IPS DF 4.7 (cell line): ENCODE measurements around the gene TENM3.

Experiments used
- DNase-seq: peaks from one replicate; pipeline ENCODE4 v3.0.0-alpha.2; 2013; ENCODE audit warnings: low spot score; ENCODE audit errors: extremely low read depth

The TENM3 gene

GRCh38 chr4:182286931-182287330, 43.7 kb downstream of the TENM3 start:
- no peak for DNase-seq

GRCh38 chr4:182288534-182288933, 45.3 kb downstream of the TENM3 start:
- no peak for DNase-seq

DNA sequence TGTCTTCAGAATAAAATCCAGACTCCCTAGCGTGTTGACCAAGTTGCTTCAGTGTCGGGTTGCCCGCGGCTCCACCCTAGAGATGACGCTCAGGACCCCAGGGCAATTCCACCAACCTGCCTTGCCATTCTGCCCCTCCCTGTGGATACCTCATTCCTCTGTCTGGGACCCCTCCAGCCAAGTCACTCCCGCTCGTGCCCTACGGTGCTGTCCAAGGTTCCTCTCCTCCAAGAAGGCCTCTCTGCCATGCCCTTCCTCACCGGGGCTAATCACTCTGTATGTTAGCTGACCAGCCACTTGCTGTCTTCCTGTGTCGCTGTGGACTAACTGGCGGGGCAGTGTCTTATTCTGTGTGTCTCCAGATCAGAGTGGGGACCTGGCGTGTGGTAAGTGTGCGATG, 46.6 kb downstream of the TENM3 start:
- DNase-seq = no peak

- no peak for DNase-seq
Measured at GRCh38 chr4:182291175-182291574, 48.0 kb downstream of the TENM3 start.

DNA sequence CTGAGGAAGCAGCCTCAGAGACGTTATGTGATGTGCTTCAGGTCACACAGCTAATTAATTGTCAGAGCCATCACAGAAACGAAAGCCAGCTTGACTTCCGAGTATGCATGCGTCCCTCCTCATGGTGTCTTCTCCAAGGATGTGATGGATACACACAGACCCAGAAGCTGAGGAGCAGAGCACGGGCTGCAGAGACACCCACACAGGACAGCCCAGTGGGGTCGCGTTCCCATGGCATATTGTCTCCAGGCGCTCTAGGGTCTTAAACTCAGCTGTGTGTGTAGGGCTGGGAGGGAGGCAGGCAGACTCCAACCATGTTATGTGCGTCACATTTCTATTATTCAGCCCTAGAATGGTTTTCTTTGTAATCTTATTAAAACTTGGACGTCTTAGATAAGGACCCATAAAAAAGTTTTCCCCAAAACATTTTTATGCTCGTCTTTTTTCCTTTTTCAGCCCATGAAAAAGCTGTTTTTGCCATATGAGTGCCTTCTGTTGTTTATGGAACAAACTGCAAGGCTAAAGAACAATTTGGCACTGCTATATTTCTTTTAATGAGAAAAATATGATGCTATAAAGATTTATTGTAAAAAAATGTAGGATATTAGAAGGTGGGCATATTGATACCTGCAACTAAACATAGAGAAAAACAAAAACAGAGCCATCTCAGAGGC, 48.5 kb downstream of the TENM3 start:
- DNase-seq = no peak

DNA sequence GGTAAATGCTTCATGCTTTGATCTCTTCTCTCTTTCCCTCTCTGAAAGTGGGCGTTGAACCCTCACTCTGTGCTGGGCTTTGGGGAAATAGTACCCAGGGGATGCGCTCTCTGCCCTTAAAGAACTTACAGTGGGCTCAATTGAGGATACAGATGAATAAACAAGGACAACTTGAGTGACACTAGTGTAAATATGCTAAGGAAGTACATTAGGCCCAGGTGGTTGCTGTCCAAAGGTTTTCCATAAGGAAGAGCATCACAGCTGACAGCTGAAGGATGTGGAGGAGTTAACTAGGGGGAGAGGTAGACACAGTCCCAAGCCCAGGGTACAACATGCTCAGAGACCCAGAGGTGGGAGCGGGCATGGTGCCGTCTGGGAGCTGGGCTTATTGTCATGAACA, 49.4 kb downstream of the TENM3 start:
- DNase-seq = no peak

GRCh38 chr4:182293691-182294255, 50.6 kb downstream of the TENM3 start:
- no peak for DNase-seq

DNA sequence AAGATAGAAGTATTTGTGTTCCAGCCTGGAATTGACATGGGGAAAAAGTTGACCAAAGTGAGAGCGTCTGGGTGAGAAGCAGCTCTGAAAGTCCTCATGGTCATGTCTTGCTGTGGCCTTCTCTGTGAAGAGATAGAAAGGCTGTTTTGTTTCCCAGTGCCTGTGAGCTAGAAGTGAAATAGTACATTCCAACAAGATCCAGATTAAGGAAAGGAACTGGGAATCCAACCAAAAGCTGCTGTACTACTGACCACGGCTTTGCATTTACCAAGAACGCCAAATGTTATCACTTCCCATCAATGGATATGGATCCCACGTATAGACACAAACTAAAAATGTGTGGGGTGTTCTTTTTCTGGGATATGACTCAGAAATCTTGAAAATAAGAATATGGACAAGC, 51.2 kb downstream of the TENM3 start:
- DNase-seq = no peak

- no peak for DNase-seq
Measured at GRCh38 chr4:182297659-182298058, 54.5 kb downstream of the TENM3 start.

DNA sequence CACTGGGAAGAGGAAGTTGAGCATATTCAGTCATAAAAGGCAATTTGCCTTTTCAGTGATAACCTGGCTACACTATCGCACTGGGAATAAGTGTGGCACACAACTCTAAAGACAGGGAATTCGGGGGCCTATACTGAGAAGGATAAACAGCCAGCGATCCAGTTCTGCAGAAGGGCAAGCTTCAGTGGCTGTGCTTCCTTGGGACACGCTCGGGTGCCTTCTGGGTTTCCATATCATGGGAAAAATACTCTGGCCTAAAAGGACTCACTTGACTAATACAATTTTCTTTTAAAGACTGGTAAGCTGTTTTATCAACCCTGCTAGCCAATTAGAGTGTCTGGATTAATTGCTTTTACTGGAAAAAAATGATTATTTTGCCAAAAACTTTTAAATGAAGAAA, 58.5 kb downstream of the TENM3 start:
- DNase-seq = no peak

DNA sequence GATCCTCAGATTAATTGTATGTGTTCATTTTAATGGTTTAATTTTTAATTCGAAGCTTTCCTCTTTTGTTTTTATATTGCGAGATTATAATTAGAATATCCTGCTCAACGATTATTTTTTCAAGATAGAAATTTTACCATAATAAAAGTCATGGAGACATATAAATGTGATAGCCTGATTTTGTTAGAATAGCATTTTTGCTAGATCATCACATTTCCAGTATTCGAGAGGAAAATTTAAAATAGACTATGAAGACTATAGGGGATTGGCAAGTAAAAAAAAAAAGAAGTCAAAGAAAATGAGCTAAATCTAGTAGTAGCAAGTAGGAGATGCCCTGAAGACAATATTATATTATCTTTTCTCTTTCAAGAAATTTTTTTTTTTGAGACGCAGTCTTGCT, 60.6 kb downstream of the TENM3 start:
- DNase-seq = no peak

DNA sequence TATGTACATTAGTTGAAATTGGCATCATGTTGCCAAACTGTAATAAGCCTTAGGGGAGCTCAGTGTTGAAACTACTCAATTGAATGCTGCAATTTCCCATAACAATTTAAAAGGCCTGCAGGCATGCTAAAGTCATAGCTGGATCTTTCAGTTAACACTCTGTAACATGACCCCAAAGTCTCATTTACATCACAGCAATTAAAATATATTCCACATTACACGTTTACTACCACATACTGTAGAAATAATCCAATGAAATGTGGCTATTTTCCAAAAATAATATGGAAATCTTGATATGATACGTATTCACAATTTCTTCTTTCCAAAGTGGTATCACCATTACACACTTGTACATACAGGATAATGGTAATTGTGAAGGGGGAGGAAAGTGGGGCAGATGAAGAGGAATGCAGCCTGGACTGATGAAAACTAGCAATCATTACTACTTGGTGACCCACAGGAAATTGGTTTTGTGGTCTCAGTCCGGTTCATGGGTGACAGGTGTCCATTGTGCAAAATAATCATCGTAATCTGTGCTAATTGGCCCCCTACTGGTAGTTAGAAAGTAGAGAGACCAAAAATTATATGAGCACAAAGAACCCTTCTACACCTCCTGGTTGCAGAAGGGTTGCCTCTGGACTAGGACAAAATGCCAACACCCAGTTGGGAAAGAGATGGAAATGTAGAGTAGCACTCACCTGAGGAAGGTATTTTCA, 63.7 kb downstream of the TENM3 start:
- DNase-seq = no peak

DNA sequence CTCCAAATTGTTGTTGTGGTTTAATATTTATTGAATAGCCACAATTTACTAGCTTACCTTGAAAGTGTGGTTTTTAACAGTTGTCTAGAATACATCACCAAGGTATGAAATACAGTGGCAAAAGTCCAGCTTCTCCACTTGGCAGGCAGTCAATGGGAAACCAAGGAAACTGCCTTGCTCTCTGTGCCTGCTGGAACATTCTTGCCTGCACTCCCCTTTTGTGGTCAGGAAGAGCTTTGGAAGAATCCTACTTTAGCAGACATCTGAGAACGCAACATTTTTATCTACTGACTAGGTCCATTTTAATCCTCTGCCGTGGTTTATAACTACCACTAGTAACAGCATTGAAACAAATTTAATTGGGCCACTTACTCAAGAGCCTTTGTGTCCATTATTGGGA, 64.5 kb downstream of the TENM3 start:
- DNase-seq = no peak

DNA sequence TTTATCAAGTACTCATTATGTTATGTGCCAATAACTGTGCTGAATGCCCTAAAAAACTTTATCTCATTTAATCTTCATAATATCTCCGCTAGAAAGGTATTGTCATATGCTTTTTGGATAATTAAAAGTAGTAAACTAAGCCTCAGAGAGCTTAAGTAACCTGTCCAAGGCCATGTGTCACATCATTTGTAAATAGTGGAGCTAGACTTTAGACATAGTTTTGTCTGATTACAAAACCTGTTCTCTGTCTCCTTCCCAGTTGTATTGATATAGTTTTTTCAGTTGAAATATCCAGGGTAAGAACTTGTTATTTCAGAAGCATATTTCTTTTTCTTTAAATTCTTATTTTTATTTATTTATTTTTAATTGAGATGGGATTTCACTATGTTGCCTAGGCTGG, 66.7 kb downstream of the TENM3 start:
- no peak for DNase-seq

DNA sequence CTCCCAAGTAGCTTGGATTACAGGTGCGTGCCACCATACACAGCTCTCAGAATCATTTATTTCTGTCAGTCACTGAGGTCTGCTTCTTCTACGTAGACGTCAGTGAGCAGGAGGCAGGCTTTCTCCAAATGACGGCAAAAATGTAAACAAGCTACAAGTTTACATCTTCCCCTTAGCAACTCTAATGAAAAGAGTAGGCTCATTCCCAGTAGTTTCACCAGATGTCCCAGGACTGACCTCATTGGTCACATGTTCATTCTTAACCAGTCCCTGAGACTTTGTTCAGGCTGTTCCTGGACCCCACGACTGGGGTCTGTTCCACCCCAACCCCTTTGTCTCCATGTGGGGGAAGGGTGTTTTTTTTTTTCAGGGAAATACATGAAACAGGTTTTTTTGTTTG, 67.1 kb downstream of the TENM3 start:
- DNase-seq = no peak

GRCh38 chr4:182310962-182311361, 67.8 kb downstream of the TENM3 start:
- no peak for DNase-seq

DNA sequence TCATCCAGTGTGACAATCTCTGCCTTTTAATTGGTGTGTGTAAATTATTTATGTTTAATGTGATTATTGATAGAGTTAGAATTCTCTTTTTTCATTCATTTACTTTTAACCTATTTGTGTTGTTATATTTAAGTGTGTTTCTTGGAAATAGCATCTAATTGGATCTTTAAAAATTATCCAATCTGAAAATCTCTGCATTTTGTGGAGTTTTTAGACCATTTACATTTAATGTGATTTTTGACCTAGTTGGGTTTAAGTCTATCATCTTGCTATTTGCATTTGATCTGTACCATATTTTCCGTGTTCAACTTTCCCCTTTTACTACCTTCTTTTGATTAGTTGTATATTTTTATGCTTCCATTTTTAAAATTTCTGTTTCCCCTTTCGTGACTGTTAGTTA, 71.3 kb downstream of the TENM3 start:
- DNase-seq = no peak

GRCh38 chr4:182318256-182318655, 75.1 kb downstream of the TENM3 start:
- DNase-seq = no peak

DNA sequence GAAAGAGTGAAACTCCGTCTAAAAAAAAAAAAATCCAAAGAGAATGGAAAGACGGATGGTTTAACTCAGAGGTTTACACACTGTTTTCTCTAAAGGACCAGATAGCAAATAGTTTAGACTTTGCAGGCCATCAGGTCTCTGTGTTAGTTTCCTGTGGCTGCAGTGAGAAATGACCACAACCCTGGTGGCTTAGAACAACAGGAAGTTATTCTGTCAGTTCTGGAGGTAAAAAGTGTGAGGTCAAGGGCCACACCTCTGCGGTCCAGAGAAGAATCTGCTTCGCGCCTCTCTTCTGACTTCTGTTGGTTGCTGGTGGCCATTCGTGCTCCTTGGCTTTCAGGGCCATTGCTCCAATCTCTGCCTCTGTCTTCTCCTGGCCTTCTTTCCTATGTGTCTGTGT, 76.9 kb downstream of the TENM3 start:
- DNase-seq = no peak

- DNase-seq = no peak
Measured at GRCh38 chr4:182320580-182320979, 77.4 kb downstream of the TENM3 start.

DNA sequence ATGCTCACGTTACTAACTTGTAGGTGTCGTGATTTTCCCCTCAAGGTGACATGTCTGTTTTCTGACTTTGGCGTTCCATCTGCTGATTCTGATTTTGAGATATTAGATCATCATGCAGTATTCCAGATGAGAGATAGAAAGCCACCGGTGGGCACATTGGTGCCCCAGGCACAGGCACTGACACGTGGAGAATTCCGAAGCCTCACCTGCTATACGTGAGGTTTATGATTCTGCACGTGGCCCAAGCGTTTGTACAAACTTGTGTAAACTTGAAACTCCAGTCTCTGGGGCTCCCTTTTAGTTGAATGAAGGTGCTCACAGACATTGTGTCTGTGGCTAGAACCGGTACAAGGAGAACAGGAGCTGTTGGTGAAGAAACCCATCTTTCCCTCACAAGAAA, 81.1 kb downstream of the TENM3 start:
- DNase-seq = no peak

DNA sequence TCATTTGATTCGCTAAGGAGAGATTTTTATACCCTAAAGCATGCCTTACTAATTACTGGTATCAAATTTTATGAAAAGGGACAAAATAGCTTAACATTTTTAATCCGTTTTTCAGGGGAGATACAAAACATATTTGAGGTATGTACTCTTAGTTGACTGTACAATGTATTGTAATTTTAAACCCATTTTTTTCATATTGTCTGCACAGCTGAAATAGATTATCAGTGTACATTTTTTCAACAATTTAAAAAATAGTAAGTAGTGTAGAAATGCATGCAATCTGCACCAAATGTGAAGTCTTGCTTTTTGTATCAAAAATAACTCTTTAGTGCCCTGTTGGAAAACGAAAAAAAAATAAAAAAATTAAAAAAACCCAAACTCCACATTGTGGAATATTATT, 82.2 kb downstream of the TENM3 start:
- no peak for DNase-seq

GRCh38 chr4:182325848-182326255, 82.7 kb downstream of the TENM3 start:
- DNase-seq = no peak
